HL-60/S4 (cell line): Measurements from ENCODE around the gene TTC38.

ENCODE experiments used
- in situ Hi-C: fragments of 300-500 bp; cut with MboI; formaldehyde crosslinking; loops from 2 replicates; pipeline ENCODE4 v1.14.3; 2022; ENCODE audit warnings: low sequenced_read_pairs

The TTC38 gene

GRCh38 chr22:46276563-46276962 lies 8.8 kb downstream of the TTC38 start:
- in situ Hi-C loops: no loop called here

- in situ Hi-C loops: no loop called here
These were observed 11.1 kb downstream of the TTC38 start for GRCh38 chr22:46278656-46279645.

DNA sequence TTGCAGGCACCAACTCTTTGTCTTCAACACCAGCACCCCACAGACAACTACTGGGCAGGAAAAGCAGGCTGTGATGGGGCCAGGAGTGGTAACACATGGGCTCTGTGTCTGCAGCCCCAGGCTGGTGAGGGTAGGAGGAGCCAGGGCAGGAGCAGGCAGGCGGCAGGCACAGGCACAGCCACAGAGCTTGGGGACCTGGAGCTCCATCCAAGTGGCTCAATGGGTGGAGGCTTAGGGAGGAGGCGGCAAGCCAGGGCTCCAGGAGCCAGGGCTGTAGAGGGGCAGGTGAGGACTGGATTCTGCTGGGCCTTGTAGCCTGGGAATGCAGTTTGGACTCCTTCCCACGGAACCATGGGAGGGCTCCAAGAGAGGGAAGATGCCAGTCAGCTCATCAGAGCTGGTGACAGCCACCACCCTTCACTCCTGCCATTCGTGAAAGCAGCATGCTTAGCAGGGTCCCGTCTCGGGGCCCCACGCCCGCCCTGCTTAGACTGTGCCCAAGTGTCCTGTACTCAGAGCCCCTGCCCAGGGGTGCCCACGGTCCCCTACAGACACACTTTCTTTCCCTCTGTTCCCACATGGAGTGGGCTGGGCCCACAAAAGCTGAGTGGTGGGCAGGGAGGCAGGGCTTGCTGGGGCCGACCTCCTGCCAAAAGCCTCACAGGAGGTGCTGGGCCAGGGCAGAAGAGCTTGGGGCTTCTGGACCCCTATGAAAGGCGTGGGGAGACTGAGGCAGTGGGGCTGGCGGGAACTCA lies 12.4 kb downstream of the TTC38 start:
- in situ Hi-C loops: no loop called here

- in situ Hi-C loops: no loop called here
These were observed 13.3 kb downstream of the TTC38 start for GRCh38 chr22:46280999-46281623.

DNA sequence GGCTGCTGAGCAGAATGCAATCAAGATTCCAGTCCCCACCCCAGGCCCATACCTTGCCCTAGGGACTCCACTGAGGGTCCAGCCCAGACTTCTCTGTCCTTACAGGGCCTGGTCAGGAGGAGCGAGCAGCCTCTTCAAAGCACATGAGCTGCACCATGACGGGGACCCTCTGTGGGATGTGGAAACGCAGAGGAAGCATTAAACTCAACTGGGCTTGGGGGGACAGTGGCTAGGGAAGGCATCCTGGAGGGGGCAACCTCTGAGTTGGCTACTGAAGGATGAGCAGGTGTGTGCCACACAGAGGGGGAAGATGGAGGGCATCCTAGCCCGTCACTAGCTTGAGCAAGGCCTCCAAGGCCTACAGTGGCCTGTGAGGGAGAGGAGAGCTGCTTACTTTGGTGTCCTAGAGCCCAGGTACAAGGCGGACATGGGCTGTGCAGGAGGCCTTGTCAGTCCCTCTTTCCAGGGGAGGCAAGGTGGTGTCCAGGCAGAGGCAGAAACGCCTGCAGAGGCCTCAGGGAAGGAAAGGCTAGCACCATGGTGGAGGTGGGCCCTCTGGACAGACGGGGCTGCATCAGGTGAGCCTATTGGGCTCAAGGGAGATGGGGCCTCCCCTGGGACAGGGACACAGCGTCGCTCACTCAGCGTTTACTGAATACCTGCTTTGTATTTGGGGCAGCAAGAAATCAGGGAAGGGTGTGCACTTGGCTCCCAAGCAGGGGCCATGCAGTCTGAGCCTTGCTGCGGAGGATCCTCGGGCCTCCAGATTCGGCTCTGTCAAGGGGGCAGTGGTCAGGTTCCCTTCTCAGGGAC lies 14.3 kb downstream of the TTC38 start:
- in situ Hi-C loops: no loop called here

- in situ Hi-C loops: no loop called here
These were observed 18.2 kb downstream of the TTC38 start for GRCh38 chr22:46286006-46286405.

DNA sequence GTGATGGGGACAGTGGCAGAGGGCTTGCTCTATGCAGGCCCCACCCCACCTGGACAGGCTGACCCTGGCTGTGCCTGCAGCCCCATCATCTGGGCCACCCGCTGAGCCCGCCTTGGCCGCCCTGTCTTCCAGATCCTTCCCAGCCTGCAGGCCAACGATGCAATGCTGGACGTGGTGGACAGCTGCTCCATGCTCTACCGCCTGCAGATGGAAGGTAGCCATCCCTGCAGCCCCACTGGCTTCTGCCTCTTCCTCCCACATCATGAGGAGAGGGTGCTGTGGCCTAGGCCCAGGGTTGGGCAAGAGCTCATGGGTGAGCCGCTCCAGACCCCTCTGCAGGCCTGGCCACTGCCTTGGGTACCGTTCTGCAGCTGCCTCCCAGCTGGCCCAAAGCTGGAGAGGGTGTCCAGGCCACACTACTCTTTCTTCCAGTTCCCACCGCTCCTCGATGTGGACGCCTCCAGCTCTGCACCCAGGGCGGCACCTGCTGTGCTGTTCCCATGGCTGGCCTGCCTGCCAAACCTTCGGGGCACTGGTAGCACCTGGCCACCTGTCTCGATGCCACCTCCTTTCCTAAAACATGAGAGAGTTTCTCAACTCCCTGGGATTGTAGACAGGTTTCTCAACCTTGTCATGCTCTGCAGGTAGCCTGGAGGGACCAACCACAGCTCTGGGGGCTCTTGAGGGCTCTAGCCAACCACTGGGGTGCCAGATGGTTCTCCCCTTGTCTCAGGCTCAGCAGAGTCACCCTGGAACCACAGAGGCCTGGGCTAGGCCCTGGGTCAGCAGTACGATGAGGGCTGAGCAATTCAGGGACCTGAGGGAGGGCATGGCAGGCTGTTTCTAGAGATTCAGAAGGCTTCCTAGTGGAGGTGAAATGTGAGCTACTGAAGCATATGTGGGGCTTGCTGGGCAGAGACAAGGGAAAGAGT lies 19.4 kb downstream of the TTC38 start:
- in situ Hi-C loops: no loop called here

- in situ Hi-C loops: no loop called here
These were observed 20.3 kb downstream of the TTC38 start for GRCh38 chr22:46287873-46288751.

- in situ Hi-C loops: no loop called here
These were observed 21.0 kb downstream of the TTC38 start for GRCh38 chr22:46288846-46289243.

DNA sequence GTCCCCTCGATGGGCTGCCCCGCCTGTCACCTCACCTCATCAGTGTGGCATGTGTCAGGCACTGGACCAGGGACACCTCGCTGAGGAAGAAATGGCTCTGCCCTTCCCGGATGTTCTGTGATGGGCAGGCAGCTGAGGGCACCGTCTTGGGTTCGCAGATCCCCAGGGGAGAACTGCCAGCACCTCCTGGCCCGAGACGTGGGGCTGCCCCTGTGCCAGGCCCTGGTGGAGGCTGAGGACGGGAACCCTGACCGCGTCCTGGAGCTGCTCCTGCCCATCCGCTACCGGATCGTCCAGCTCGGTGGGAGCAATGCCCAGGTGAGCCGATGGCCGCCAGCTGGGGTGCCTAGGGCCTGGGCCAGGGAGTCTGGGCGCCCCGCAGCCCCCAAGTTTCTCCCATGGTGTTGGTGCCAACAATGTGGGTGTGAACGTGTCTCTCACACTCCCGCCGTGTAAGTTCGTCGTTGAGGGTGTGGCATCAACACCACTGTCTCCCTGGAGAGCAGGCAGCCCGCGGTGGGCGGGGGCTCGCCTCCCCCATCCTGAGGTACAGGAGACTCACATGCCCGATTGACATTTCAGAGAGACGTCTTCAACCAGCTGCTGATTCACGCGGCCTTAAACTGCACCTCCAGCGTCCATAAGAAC lies 21.6 kb downstream of the TTC38 start:
- in situ Hi-C loops: no loop called here

DNA sequence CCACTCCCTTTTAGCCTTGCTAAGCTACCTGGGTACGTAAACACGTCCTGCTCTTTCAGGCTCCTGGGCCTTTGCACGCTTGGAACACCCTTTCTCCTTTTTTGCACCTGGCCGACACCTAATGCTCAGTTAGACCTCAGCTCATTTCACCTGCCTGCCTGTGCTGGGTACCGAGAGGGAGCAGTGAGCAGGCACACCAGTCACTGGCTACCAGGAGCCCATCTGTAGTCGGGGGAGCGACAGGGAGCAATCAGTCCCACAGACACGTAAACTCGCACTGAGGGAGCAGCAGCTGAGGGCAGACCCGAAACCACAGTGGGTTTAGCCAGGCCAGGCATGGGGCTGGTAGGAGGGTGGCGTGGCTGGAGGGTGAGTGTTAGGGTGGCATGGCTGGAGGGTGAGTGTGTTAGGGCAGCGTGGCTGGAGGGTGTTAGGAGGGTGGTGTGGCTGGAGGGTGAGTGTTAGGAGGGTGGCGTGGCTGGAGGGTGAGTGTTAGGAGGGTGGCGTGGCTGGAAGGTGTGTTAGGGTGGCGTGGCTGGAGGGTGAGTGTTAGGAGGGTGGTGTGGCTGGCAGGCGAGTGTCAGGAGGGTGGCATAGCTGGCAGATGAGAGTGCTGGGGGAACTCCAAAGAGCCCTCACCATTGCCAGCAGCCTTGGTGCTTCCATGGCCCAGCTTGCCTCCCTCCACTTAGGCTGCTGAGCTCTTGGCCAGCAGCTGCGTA lies 22.5 kb downstream of the TTC38 start:
- in situ Hi-C loops: no loop called here

DNA sequence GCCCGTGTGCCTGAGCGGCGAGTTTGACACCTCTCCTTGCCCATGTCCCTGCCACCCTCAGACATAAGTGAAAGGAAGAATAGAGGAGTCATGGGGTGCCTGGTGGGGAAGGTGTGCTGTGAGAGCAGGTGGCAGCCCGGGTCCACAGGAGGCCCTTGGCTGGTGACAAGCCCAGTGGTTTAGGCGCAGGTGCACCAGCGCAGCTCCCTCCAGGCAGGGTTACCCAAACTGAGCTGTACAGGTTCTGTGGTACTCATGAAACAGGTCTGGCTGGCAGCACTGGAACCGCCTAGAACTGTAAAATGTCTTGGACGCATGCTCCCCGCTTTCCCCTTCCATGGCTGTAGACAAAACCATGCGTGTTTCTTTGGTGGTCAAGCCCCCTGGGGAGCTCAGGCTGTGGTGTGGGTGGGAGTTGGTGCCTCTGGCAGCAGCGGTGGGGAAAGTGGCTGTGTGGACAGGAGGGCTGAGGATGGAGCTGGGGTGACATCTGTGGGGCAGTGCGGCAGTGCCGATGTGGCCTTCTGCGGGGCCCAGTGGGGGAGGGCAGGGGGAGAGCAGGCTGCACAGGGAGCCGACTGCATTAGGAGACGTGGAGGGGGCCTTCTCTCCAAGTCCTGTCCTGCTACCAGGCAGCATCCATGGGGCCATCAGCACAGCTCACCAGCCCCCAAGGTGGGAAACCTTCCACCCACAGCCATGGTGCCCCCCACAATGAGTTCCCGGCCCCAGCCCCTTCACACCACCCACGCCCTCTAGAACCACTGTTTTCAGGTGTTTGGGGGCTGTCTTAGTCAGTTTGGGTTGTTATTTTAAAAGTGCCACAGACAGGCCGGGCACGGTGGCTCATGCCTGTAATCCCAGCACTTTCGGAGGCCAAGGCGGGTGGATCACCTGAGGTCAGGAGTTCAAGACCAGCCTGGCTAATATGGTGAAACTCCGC lies 23.3 kb downstream of the TTC38 start:
- in situ Hi-C loops: no loop called here

GRCh38 chr22:46292173-46292572 lies 24.4 kb downstream of the TTC38 start:
- in situ Hi-C loops: no loop called here

DNA sequence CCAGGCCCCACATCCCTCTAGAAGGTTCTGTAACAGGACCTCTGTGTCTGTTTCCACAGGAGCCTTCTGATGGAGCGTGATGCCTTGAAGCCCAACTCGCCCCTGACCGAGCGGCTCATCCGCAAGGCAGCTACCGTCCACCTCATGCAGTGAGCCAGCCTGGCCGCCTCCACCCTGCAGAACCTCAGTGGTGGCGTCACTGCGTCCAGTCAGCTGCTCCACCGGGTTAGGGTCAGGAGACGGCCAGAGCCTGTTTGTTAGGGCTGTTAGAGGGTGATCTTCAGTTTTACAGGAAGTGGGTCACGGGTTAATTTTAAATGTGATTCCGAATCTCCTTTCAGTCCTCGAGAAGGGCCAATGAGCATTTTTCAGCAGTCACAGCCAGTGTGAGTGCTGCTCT lies 24.9 kb downstream of the TTC38 start:
- in situ Hi-C loops: no loop called here

GRCh38 chr22:46293577-46294260 lies 25.9 kb downstream of the TTC38 start:
- in situ Hi-C loops: no loop called here

DNA sequence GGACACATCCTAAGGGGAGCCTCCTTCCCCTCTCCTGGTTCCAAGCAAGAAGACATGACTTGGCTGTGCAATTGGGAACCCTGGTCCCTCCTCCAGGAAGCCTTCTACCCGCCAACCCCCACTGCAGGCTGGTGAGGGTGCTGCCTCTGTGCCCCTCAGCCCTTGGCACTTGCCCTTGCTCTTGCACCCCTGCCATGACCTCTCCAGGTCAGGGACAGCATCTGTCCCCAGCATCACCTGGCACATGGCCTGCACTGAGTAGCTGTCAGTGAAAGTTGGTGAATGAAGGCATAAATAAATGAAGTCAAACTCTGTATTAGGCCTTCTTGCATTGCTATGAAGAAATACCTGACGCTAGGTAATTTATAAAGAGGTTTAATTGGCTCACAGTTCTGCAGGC lies 27.0 kb downstream of the TTC38 start:
- in situ Hi-C loops: no loop called here
